Mammary epithelial cell (primary cell): ENCODE data around the gene EYS.

Source experiments
- CTCF ChIP-seq, 2 donors: IDR thresholded peaks in 1 of 2; conservative IDR thresholded peaks in 1 of 2; 2 replicates each; pipeline ENCODE4 v1.5.1; 2011 to 2012; ENCODE audit warnings: inconsistent platforms in 2 of 2, low read length in 2 of 2, mild to moderate bottlenecking in 2 of 2, control low read depth in 1 of 2, low read depth in 1 of 2; ENCODE audit not compliant: insufficient read depth in 1 of 2; ENCODE audit errors: extremely low read depth in 1 of 2
- EZH2 ChIP-seq: IDR thresholded peaks from 2 replicates; pipeline ENCODE4 v1.6.1; 2012; ENCODE audit warnings: low read length, inconsistent platforms, borderline replicate concordance

- no peak for TF ChIP-seq EZH2
- no peak for TF ChIP-seq CTCF (conservative IDR thresholded peaks at IDR 0.05 in 1 of 2, IDR thresholded peaks at IDR 0.05 in 1 of 2; ENCODE audit: extremely low read depth in 1 of 2, insufficient read depth in 1 of 2, low read depth in 1 of 2, low read length in 2 of 2)
Measured at GRCh38 chr6:63805345-63805744, 1901.7 kb downstream of the EYS start.
